ENCODE data around the gene EDN1.

DNA sequence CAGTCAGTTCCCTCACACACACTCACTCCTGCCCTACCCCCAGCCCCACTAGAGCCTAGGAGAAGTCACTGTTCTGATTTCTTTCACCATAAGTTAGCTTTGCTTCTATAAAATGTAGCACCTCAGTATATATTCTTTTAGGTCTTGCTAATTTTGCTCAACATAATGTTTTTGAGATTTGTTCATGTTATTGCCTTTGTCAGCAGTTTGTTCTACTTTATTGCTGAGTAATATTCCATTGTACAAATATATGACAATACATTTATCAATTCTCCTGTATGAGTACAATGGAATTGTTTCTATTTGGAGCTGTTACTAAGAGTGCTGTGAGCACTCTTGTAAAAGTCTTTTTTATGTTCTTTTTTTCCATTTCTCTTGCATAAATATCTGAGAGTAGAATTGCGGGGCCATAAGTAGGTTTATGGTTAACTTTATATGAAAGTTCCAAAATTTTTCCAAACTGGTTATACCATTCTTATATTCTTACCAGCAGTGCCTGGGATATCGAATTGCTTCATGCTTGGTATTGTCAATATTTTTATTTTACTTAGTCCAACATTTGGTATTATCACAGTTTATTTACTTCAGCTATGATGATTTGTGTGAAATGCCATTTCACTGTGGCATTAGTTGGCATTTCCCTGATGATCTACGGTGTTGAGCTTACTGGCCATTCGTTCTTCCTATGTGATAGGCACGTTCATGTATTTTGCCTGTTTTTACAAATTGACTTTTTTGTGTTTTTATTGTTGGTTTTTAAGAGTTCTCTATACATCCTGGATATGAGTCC is 25.3 kb downstream of the EDN1 start:
- TF ChIP-seq, protein P1, sequence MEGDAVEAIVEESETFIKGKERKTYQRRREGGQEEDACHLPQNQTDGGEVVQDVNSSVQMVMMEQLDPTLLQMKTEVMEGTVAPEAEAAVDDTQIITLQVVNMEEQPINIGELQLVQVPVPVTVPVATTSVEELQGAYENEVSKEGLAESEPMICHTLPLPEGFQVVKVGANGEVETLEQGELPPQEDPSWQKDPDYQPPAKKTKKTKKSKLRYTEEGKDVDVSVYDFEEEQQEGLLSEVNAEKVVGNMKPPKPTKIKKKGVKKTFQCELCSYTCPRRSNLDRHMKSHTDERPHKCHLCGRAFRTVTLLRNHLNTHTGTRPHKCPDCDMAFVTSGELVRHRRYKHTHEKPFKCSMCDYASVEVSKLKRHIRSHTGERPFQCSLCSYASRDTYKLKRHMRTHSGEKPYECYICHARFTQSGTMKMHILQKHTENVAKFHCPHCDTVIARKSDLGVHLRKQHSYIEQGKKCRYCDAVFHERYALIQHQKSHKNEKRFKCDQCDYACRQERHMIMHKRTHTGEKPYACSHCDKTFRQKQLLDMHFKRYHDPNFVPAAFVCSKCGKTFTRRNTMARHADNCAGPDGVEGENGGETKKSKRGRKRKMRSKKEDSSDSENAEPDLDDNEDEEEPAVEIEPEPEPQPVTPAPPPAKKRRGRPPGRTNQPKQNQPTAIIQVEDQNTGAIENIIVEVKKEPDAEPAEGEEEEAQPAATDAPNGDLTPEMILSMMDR (IDR thresholded peaks at IDR 0.05) = no peak
- no peak for TF ChIP-seq ZFX (IDR thresholded peaks at IDR 0.05; ENCODE audit: borderline replicate concordance)
